ENCODE measurements around the gene RNF39. TPM values are rescaled to one million over a fixed set of nuclear protein-coding genes. Genes with fewer than 3 reads are reported as not detected.

RNF39 gene
- total RNA-seq, 1 experiment from 2014 or later: not detected

DNA sequence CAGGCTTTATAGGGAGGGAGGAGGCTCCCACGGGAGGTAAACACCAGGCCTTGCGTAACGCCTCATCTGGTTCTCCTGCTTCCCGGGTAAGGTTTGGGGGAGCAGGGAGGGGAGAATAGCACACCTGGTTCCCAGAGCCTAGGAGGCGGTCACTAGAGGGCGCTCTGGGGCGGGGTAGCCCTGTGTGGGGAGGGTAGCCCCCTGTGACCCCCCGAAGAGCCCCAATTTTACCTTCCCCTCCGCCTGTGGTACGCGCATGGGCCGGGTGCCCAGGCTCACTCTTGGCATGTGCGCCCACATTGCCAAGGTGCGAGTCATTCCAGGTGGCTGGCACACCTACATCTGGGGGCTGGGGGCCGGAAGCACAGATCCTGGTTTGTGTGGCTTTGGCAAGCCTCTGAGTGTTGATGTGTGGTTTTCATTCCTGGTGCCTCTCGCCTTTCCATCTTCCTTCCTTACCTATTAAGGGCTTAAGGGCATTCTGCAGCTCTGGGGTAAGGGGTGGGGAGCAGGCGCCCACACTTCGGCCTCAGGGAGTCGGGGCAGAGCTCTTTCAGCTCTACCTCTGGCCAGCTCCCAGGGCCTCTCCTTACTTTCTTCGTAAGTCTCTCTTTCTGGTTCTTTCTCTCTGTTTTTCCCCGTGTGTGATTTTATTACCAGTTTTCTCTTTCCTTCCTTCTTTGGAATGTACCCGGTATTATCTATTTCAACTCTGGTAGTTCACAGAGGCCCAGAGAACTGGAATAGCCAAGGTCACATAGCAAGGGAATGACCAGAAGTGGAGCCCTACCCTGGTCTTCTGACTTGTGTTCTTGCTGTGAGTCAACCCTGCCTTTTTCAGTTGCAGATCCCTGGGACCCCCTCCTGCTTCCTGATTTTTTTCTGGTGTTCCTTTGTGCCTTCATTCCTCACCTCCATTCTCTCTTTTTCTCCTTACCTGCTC, 492 bp upstream of the RNF39 start:
- H3K9me3 ChIP-seq (replicated peaks): no peaks in the 10 kb centered on the region; the same call in 1 of the 2 replicates
- H3K27me3 ChIP-seq (replicated peaks): peaks cover 66% of the 10 kb centered on the region
- no peak overlapping the region for H3K27ac ChIP-seq
- no peaks in the 10 kb centered on the region for H3K36me3 ChIP-seq
- peaks cover 16% of the 10 kb centered on the region for H3K4me1 ChIP-seq (replicated peaks)
- no peak for DNase-seq (ENCODE audit: low read depth in 1 of 2, low spot score in 2 of 2)
- H3K4me3 ChIP-seq: no peak overlapping the region

DNA sequence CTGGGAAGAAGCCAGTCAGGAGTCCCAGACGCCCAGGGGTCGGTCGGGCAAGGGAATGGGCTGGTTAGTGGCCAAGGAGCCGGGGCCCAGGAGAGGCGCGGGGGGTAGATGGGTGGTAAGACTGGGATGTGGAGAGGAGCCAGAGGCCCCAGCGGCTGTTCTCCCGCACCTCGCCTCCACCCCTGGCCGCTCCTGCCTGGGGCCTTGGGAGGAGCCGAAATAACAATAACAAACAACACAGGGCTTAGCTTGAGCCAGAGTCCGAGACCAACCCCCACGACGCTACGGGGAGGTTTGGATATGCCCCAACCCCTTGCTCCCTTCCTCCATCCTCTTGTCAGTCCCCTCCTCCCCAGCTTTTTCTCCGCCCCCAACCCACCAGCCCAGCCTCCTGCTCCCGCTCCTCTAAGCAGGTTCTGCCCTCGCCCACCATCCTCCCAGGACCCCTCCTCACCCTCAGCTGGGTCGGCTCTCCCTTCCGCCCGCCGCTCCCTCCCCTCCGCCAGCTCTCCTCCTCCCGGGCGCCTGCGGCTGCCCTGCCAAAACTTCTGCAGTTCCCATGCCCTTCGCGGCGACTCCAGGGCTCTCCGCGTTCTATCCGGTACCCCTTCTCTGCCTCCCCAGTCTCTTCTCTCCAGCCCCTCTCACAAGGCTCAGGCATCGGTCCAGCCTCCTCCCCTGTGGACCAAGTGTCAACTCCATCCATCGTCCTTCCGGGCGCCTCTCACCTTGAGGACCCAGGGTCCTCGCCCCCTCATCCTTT, 1.1 kb downstream of the RNF39 start:
- Histone ChIP-seq H3K36me3 (no peaks in the 10 kb centered on the region), H3K9me3 (replicated peaks) (no peaks in the 10 kb centered on the region; the same call in 1 of the 2 replicates), H3K27me3 (replicated peaks) (peaks cover 64% of the 10 kb centered on the region), H3K27ac (no peak overlapping the region), H3K4me3 (no peak overlapping the region), H3K4me1 (replicated peaks) (peaks cover 16% of the 10 kb centered on the region)
- DNase-seq (ENCODE audit: low read depth in 1 of 2, low spot score in 2 of 2): no peak

DNA sequence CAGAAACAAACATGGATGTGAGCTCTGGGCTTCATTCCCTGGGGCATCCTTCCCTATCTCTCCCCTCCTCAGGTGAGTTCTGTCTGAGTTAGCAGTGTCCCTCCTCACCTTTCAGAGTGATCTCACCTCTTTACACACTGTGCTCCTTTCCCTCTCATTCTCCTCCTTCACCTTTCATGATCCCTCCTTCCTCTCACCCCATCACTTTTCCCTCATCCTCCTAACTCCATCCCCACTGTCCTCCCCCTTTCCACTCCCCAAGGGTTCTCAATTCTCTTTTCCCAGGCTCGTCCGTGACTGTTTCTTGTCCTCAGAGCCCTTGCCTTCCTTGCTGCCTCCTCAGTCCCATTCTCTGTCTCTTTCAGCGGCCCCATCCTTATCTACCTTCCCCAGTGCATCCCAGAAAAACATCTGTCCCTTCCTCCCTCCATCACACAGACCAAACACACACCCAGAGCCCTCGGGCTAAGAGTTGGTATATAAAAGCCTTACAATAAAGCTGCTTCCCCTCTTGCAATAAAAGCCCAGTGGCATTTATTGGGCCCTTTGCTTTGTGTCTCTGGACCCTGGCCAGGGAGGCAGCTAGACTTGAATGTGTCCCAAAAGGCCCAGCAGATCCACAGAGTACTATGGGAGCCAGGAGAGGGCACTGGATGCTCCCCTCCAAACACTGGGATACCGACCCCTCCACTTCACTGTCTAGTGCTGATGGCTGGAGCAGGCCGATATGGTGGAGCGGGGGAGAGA, 1.9 kb downstream of the RNF39 start:
- no peak for DNase-seq (ENCODE audit: low read depth in 1 of 2, low spot score in 2 of 2)
- no peaks in the 10 kb centered on the region for H3K36me3 ChIP-seq
- H3K9me3 ChIP-seq (replicated peaks): no peaks in the 10 kb centered on the region; the same call in 1 of the 2 replicates
- H3K4me3 ChIP-seq: no peak overlapping the region
- H3K4me1 ChIP-seq (replicated peaks): peaks cover 16% of the 10 kb centered on the region
- H3K27me3 ChIP-seq (replicated peaks): peaks cover 58% of the 10 kb centered on the region
- H3K27ac ChIP-seq: no peak overlapping the region

DNA sequence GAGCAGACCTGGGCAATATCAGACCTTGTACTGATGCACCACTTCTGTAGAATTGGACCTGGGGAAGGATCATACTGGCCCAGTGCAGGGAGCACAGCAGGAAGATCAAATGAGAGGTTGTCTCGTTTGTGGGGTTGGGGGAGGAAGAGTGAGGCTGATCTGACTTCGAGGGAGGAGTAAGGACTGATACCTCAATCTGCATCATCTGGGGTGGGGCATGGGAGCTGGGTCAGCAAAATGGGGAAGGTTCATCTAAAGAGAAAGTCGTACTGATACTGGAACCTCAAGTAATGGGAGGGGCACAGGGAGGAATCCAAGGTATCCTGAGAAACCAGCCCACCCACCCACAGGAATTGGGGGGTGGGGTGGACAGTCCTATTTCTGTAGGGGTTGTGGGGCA, 3.7 kb downstream of the RNF39 start:
- Histone ChIP-seq H3K27ac (no peak overlapping the region), H3K4me3 (no peak overlapping the region), H3K4me1 (replicated peaks) (peaks cover 22% of the 10 kb centered on the region), H3K9me3 (replicated peaks) (no peaks in the 10 kb centered on the region; the same call in 1 of the 2 replicates), H3K36me3 (no peaks in the 10 kb centered on the region), H3K27me3 (replicated peaks) (peaks cover 40% of the 10 kb centered on the region)
- no peak for DNase-seq (ENCODE audit: low read depth in 1 of 2, low spot score in 2 of 2)

DNA sequence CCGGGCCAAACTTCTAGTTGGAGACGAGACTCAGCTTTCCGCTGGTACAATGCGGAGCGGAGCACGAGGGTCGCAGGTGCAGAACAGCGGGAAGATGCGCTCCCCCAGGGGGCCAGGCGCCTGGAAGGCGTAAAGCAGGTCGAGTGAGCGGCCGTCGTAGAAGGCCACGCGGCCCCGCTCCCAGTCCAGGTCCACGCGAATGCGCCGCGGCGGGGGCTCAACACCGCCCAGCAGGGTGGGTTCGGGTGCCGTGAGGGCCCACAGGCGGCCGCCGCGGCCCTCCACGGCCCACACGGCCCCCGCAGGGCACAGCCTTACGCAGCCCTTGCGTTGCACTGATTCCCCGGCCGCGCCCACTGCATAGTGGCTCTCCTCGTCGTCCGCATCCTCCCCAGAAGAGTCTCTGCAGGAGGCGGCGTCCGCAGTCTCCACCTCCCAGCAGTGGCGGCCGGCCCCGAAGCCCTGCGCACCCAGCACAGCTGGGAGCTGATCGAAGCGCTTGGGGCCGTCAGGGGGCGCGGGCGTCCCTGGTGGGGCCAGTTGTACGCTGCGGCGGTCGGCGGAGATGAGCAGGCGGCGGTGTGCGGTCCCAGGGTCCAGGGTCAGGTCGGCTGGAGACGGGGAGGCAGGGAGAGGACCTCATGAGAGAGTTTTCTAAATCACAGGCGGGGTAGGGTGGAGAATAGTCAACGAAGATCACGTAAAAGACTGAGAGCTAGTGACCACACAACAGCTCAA, 4.3 kb downstream of the RNF39 start:
- Histone ChIP-seq H3K36me3 (no peaks in the 10 kb centered on the region), H3K9me3 (replicated peaks) (no peaks in the 10 kb centered on the region; the same call in 1 of the 2 replicates), H3K27me3 (replicated peaks) (peaks cover 34% of the 10 kb centered on the region), H3K27ac (no peak overlapping the region), H3K4me3 (no peak overlapping the region), H3K4me1 (replicated peaks) (peaks cover 25% of the 10 kb centered on the region)
- DNase-seq (ENCODE audit: low read depth in 1 of 2, low spot score in 2 of 2): no peak

DNA sequence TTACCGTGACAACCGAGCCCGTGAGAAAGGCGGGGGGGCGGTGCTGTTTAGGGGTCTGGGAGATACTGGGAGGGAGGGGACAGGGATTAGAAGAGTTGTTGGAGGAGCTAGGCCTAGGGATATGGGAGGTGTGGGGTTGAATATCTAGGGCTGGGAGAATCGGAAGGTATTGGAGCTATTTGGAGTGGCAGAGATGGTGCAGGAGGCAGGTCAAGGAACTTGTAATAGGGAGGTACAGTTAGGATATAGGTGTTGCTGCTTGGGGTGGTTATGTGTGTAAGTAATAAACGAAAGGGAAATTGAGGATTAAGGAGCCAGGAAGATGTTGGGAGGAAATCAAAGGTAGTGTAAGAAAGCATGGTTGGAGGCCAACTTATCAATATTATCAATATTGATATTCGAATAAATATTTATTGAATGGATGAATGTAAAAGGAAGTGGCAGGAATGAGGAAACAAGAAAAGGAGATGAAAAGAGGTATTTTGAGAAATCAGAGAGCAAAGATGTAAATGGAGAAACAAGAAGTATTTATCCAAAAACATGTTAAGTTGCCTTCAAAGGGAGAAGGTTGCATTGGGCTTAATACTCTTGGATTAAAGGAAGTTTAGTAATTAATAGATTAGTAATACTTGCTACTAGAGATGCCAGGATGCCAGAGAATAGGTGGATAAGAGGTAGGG, 8.0 kb downstream of the RNF39 start:
- no peaks in the 10 kb centered on the region for H3K9me3 ChIP-seq (replicated peaks)
- H3K27me3 ChIP-seq (replicated peaks): peaks cover 3% of the 10 kb centered on the region; the same call in 1 of the 2 replicates
- peaks cover 13% of the 10 kb centered on the region for H3K4me1 ChIP-seq (replicated peaks)
- DNase-seq (ENCODE audit: low read depth in 1 of 2, low spot score in 2 of 2): peak in 1 of 2 experiments; percentile 84
- peak overlapping the region; percentile 49 for H3K4me3 ChIP-seq
- H3K27ac ChIP-seq: peak overlapping the region; percentile 71
- peaks cover 7% of the 10 kb centered on the region for H3K36me3 ChIP-seq

DNA sequence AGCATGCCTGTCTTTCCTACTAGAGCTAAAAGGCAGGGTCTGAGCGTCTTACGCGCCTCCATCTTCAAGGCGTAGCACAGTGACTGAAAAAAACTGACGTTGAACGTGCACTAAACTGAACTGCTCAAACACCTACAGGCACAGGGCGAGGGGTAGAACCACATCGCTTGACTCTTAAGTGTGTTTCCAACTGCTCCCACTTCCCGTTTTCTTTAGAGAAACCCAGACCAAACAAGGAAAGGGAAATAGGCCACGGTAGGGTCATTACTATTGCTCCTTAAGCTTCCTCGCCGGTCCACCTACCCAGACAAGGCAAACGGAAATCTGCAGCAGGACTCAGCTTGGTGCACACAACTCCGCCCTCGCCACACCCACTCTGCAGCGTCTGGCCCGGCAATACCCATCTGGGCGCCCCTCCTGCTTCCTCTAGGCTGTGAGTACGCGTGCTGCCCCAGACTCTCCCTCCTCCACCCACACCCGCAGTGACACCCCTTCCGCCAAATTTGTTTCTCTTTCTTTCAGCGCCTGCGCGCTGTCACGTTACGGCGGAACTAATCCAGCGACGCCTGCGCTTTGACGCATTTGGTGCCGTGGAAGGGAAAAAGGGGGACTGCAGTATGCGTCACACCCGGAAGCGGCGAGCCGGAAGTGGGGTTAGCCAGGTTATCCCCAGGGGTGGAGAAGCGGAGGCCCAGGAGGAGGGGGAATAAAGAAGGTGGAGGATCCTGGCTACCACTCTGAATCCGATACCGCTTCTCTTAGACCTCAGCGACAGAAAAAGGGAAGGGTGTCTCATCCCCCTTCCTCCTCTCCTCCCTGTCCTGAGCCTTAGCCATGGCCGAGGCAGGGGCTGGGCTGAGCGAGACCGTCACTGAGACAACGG, 8.8 kb downstream of the RNF39 start, which contains the start of gene PPP1R11:
PPP1R11 (plus strand) TSS at position 622 of the 883 bp plus-strand sequence; CDS start at position 835, 213 bp downstream.
- H3K27ac ChIP-seq: peak within 1 kb of the TSS; percentile 71
- H3K36me3 ChIP-seq: peaks cover 7% of the 10 kb centered on the region
- no peaks in the 10 kb centered on the region for H3K9me3 ChIP-seq (replicated peaks)
- H3K4me1 ChIP-seq (replicated peaks): peaks cover 17% of the 10 kb centered on the region
- no peaks in the 10 kb centered on the region for H3K27me3 ChIP-seq (replicated peaks)
- DNase-seq (ENCODE audit: low read depth in 1 of 2, low spot score in 2 of 2): peak; percentile 99
- H3K4me3 ChIP-seq: peak within 1 kb of the TSS; percentile 49

DNA sequence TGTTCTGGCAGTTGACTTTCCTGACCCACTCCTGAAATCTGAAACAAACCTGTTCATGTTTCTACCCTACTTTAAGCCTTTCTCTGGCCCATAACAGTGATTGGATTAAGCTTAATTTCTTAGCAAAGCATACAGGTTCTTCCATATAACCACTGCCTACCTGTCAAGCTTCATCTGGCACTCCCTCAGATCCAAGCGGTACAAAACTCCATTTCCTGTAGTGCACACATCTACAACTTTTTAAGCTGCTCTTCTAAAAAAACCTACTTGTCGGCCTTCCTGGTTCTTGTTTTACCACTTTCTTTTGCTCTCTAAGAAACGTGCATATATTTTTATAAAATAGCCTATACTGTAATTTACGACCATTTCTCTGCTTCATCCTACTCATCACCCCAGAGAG, 9.5 kb downstream of the RNF39 start:
- H3K4me3 ChIP-seq: peak overlapping the region; percentile 49
- H3K36me3 ChIP-seq: peaks cover 7% of the 10 kb centered on the region
- peak overlapping the region; percentile 14; the same call in 1 of the 2 replicates for H3K27ac ChIP-seq
- no peak for DNase-seq (ENCODE audit: low read depth in 1 of 2, low spot score in 2 of 2)
- peaks cover 20% of the 10 kb centered on the region for H3K4me1 ChIP-seq (replicated peaks)
- H3K9me3 ChIP-seq (replicated peaks): no peaks in the 10 kb centered on the region
- H3K27me3 ChIP-seq (replicated peaks): no peaks in the 10 kb centered on the region

DNA sequence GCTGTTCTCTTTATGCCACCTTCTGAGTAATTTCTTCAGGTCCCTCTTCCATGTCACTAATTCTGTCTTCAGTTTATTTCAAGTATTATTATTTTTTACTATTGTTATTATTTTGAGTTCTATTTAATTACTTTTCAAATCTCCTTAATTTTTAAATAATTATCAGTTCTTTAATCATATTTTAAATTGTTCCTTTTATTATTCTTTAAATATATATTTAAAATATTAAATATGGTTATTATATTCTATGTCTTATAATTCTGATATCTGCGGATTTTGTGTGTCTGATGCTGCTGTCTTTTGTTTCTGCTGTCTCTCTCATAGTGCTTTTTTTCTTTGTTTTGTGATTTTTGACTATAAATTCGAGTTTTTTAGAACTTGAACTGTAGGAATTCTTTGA, 12.3 kb downstream of the RNF39 start:
- no peak for DNase-seq (ENCODE audit: low read depth in 1 of 2, low spot score in 2 of 2)
- Histone ChIP-seq H3K4me3 (no peak overlapping the region), H3K27me3 (replicated peaks) (no peaks in the 10 kb centered on the region), H3K4me1 (replicated peaks) (peaks cover 26% of the 10 kb centered on the region), H3K27ac (no peak overlapping the region), H3K9me3 (replicated peaks) (no peaks in the 10 kb centered on the region), H3K36me3 (peaks cover 10% of the 10 kb centered on the region)

DNA sequence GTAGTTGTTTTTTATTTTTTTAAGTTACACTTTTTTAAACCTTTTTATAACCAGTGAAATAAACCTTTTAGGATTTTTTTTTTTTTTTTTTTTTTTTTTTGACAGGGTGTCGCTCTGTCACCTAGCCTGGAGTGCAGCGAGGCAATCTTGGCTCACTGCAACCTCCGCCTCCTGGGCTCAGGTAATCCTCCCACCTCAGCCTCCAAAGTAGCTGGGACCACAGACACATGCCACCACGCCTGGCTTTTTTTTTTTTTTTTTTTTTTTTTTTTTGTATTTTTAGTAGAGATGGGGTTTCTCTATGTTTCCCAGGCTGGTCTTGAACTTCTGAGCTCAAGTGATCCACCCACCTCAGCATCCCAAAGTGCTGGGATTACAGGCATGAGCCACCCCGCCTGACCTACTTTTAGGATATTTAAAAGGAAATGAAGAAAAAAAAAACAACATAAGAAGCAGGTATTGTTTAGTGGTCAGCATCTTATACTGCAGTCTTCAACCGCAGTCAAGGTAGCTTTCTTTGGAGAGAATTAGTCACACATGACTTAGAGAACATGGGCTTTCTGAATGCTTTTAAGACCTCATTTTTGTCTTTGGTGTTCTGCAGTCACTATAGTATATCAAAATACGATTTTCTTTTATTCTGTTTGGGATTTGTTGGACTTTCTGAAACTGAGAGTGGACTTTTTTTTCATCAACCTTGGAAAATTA, 12.9 kb downstream of the RNF39 start:
- Histone ChIP-seq H3K9me3 (replicated peaks) (no peaks in the 10 kb centered on the region), H3K36me3 (peaks cover 13% of the 10 kb centered on the region), H3K27me3 (replicated peaks) (no peaks in the 10 kb centered on the region), H3K4me3 (no peak overlapping the region), H3K4me1 (replicated peaks) (peaks cover 21% of the 10 kb centered on the region), H3K27ac (no peak overlapping the region)
- DNase-seq (ENCODE audit: low read depth in 1 of 2, low spot score in 2 of 2): no peak

DNA sequence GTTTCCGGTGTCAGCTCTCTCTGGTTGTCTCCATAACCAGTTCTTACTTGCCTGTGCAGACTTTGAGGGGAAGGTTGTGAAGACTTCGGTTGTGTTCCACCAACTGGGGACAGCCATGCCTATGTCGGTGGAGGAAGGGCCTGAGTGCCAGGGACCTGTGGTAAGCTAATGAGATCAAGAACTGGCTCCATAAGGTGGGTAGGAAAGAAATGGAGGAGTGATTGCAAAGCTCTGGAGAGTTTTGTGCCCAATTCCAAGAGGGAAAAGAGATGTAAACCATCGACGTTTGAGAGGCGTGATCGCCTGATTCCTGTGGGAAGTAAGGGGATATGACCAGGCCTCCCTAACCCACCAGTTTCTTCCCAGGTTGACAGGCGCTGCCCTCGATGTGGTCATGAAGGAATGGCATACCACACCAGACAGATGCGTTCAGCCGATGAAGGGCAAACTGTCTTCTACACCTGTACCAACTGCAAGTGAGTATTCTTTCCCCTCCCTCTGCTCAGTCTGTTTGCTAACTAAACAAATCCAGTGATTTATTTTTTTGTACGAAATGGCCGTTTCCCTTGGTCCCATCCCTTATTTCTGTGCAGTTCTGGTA, 13.6 kb downstream of the RNF39 start:
- Histone ChIP-seq H3K4me1 (replicated peaks) (peaks cover 21% of the 10 kb centered on the region), H3K4me3 (peak overlapping the region; percentile 71), H3K27me3 (replicated peaks) (no peaks in the 10 kb centered on the region), H3K27ac (peak overlapping the region; percentile 70), H3K9me3 (replicated peaks) (no peaks in the 10 kb centered on the region), H3K36me3 (peaks cover 17% of the 10 kb centered on the region)
- no peak for DNase-seq (ENCODE audit: low read depth in 1 of 2, low spot score in 2 of 2)

Data from SJSA1 (cell line).